SK-N-MC (cell line): ENCODE measurements around the gene DSCAML1.

Source experiments
- EZH2 ChIP-seq: fragments of 200-600 bp; sonication (generic); IDR thresholded peaks from one replicate; pipeline ENCODE4 v1.6.1; 2017; ENCODE audit warnings: antibody characterized with exemption
- POLR2AphosphoS5 ChIP-seq: IDR thresholded peaks from 2 replicates; pipeline ENCODE4 v1.6.1; 2012; ENCODE audit warnings: mild to moderate bottlenecking, low read depth, low read length, borderline replicate concordance

GRCh38 chr11:117412653-117413275 is 384.3 kb downstream of the DSCAML1 start:
- no peak for TF ChIP-seq POLR2AphosphoS5
- no peak for TF ChIP-seq EZH2
